Sigmoid colon (tissue), 7 donors: ENCODE measurements around the gene CST9. TPM values are rescaled to one million over a fixed set of nuclear protein-coding genes. Genes with fewer than 3 reads are reported as not detected.
A peak's percentile ranks its signal among the peaks of the same experiment; 100 is the strongest.

Source experiments
- DNase-seq: peaks from one replicate; pipeline ENCODE4 v3.0.0-alpha.2; 2019
- H3K27ac ChIP-seq, 4 donors: fragments of 200-600 bp; sonication (generic); one replicate each; pipeline ENCODE4 v1.5.1; 2016 to 2019; ENCODE audit warnings: mild to moderate bottlenecking in 1 of 4
- H3K27me3 ChIP-seq, 3 donors: fragments of 200-600 bp; sonication (generic); one replicate each; pipeline ENCODE4 v1.5.1; 2019; ENCODE audit warnings: mild to moderate bottlenecking in 1 of 3
- H3K36me3 ChIP-seq, 4 donors: fragments of 200-600 bp; sonication (generic); one replicate each; pipeline ENCODE4 v1.5.1; 2016 to 2019
- H3K4me1 ChIP-seq, 4 donors: fragments of 200-600 bp; sonication (generic); one replicate each; pipeline ENCODE4 v1.5.1; 2017 to 2019
- H3K4me3 ChIP-seq, 4 donors: fragments of 200-600 bp; sonication (generic); one replicate each; pipeline ENCODE4 v1.5.1; 2017 to 2019; ENCODE audit warnings: mild to moderate bottlenecking in 2 of 4, moderate library complexity in 1 of 4
- H3K9me3 ChIP-seq, 4 donors: fragments of 200-600 bp in 3 of 4; sonication (generic) in 3 of 4; one replicate each; pipeline versions ENCODE4 v1.5.1 to v1.6.1; 2013 to 2019
- CTCF ChIP-seq, 4 experiments: fragments of 450-650 bp in 3 of 4; fragments of 200-600 bp in 1 of 4; IDR thresholded peaks; one replicate each; pipeline ENCODE4 v1.5.1; 2016 to 2019; ENCODE audit warnings: antibody characterized with exemption in 4 of 4, mild to moderate bottlenecking in 3 of 4, moderate library complexity in 2 of 4
- EP300 ChIP-seq, 4 donors: sonication (generic); formaldehyde crosslinking; IDR thresholded peaks; one replicate each; pipeline ENCODE4 v1.6.1; 2017; ENCODE audit warnings: antibody characterized with exemption in 4 of 4
- POLR2A ChIP-seq, 2 donors: fragments of 450-650 bp; IDR thresholded peaks; one replicate each; pipeline ENCODE4 v1.6.1; 2016; ENCODE audit warnings: antibody characterized with exemption in 2 of 2, mild to moderate bottlenecking in 2 of 2, moderate library complexity in 2 of 2
- POLR2AphosphoS5 ChIP-seq, 4 donors: sonication (generic); formaldehyde crosslinking; IDR thresholded peaks; one replicate each; pipeline ENCODE4 v1.6.1; 2017; ENCODE audit warnings: antibody characterized with exemption in 4 of 4
- WGBS, 2 donors: extraction: QIAGEN DNeasy Blood & Tissue Kit; methylation state at CpG; one replicate each; pipeline ENCODE4 v1.1.7; 2013; 5-methylcytosine and 5-hydroxymethylcytosine counted together
- intact Hi-C: fragments of 100-400 bp; cut with DNase I; formaldehyde crosslinking; loops from one replicate; pipeline ENCODE4 v1.15.1; 2023
- polyA plus RNA-seq, 3 donors: library from polyadenylated mRNA; stranded (reverse); fragments of 200-250 nt; gene quantifications; one replicate each; pipeline ENCODE4 v1.2.3, GENCODE V29; 2013
- total RNA-seq, 4 donors: library from RNA; depleted of rRNA; stranded (reverse); fragments of >200 nt; gene quantifications; one replicate each; pipeline ENCODE4 v1.1.0, GENCODE V29; 2016
- donor health status: healthy with polysubstance abuse.
- donor health status: Bipolar disorder and iron deficiency.
- donor health status: healthy.

The CST9 gene
- total and polyA plus RNA-seq, 7 donors: not detected

GRCh38 chr20:23639490-23639958 is 33.8 kb upstream of the CST9 start:
- peaks cover 0 to 46% (median 39%) of the 10 kb centered on the region in 4 donors for H3K4me1 ChIP-seq
- DNase-seq: no peak
- intact Hi-C loops: loop anchor here (5.0 to 10.0 kb wide), 2 partner anchors 277 to 1405 kb away; partner anchors contain the start of gene GZF1

GRCh38 chr20:23638309-23638708 is 32.6 kb upstream of the CST9 start:
- 60 to 71% methylated on average over 9 of the region's 9 CpGs for WGBS, 2 donors
- Histone ChIP-seq H3K27ac (peak overlapping the region; percentile 94 to 97 (median 96)), H3K4me3 (no peak overlapping the region), H3K4me1 (peaks cover 0 to 56% (median 47%) of the 10 kb centered on the region in 4 donors), H3K9me3 (no peaks in the 10 kb centered on the region), H3K27me3 (no peaks in the 10 kb centered on the region), H3K36me3 (peaks cover 0 to 20% (median 10%) of the 10 kb centered on the region in 4 donors)
- intact Hi-C loops: loop anchor here (5.0 to 10.0 kb wide), 2 partner anchors 276 to 1406 kb away; partner anchors contain the start of gene GZF1
- DNase-seq: no peak
- TF ChIP-seq POLR2A (IDR thresholded peaks at IDR 0.05) (no peak), CTCF (IDR thresholded peaks at IDR 0.05) (no peak), EP300 (IDR thresholded peaks at IDR 0.05) (no peak), POLR2AphosphoS5 (IDR thresholded peaks at IDR 0.05) (no peak)

More at GRCh38 chr20:23639490-23639958, 33.8 kb upstream of the CST9 start:
- WGBS, 2 donors: 46 to 75% methylated on average over 8 of the region's 8 CpGs
- TF ChIP-seq CTCF (IDR thresholded peaks at IDR 0.05) (no peak), EP300 (IDR thresholded peaks at IDR 0.05) (no peak), POLR2A (IDR thresholded peaks at IDR 0.05) (no peak), POLR2AphosphoS5 (IDR thresholded peaks at IDR 0.05) (no peak)
- Histone ChIP-seq H3K27ac (peak overlapping the region in 1 of 4 donors; percentile 78), H3K36me3 (peaks cover 0 to 8% (median under 1%) of the 10 kb centered on the region in 4 donors), H3K4me3 (no peak overlapping the region), H3K27me3 (no peaks in the 10 kb centered on the region), H3K9me3 (no peaks in the 10 kb centered on the region)

- peaks cover 0 to 52% (median 43%) of the 10 kb centered on the region in 4 donors for H3K4me1 ChIP-seq
- no peaks in the 10 kb centered on the region for H3K27me3 ChIP-seq
- peaks cover 0 to 28% (median 17%) of the 10 kb centered on the region in 4 donors for H3K36me3 ChIP-seq
- intact Hi-C loops: loop anchor here (5.0 to 10.0 kb wide), 2 partner anchors 275 to 1407 kb away; partner anchors contain the start of gene GZF1
- H3K4me3 ChIP-seq: peak within 1 kb of the TSS; percentile 73 to 96 (median 86)
- TF ChIP-seq POLR2A (IDR thresholded peaks at IDR 0.05) (peak; percentile 67 to 77), EP300 (IDR thresholded peaks at IDR 0.05) (peak in 1 of 4 donors; percentile 58), POLR2AphosphoS5 (IDR thresholded peaks at IDR 0.05) (peak; percentile 88 to 97 (median 96)), CTCF (IDR thresholded peaks at IDR 0.05) (no peak)
- peak; percentile 97 for DNase-seq
- H3K9me3 ChIP-seq: no peaks in the 10 kb centered on the region
- WGBS, 2 donors: 1 to 2% methylated on average over 92 of the region's 92 CpGs
- peak within 1 kb of the TSS; percentile 94 to 97 (median 96) for H3K27ac ChIP-seq
These were observed 31.8 kb upstream of the CST9 start, which contains the start of gene CST3 for GRCh38 chr20:23637282-23638221. TSS of gene CST3 (minus strand) at chr20:23637955. CDS start at chr20:23637862, 93 bp downstream.

GRCh38 chr20:23636908-23637281 is 31.2 kb upstream of the CST9 start:
- TF ChIP-seq POLR2AphosphoS5 (IDR thresholded peaks at IDR 0.05): no peak
- TF ChIP-seq POLR2A (IDR thresholded peaks at IDR 0.05): no peak
- TF ChIP-seq CTCF (IDR thresholded peaks at IDR 0.05): no peak
- TF ChIP-seq EP300 (IDR thresholded peaks at IDR 0.05): no peak
- Histone ChIP-seq H3K27ac (peak overlapping the region; percentile 94 to 97 (median 96)), H3K27me3 (no peaks in the 10 kb centered on the region), H3K4me1 (peaks cover 0 to 45% (median 37%) of the 10 kb centered on the region in 4 donors), H3K36me3 (peaks cover 0 to 34% (median 17%) of the 10 kb centered on the region in 4 donors), H3K9me3 (no peaks in the 10 kb centered on the region), H3K4me3 (peak overlapping the region; percentile 73 to 96 (median 86))
- intact Hi-C loops: loop anchor here (5.0 to 10.0 kb wide), 2 partner anchors 275 to 1408 kb away; partner anchors contain the start of gene GZF1
- DNase-seq: no peak
- 15 to 38% methylated on average over 4 of the region's 4 CpGs for WGBS, 2 donors
